ENCODE measurements around the gene CTBP2.

DNA sequence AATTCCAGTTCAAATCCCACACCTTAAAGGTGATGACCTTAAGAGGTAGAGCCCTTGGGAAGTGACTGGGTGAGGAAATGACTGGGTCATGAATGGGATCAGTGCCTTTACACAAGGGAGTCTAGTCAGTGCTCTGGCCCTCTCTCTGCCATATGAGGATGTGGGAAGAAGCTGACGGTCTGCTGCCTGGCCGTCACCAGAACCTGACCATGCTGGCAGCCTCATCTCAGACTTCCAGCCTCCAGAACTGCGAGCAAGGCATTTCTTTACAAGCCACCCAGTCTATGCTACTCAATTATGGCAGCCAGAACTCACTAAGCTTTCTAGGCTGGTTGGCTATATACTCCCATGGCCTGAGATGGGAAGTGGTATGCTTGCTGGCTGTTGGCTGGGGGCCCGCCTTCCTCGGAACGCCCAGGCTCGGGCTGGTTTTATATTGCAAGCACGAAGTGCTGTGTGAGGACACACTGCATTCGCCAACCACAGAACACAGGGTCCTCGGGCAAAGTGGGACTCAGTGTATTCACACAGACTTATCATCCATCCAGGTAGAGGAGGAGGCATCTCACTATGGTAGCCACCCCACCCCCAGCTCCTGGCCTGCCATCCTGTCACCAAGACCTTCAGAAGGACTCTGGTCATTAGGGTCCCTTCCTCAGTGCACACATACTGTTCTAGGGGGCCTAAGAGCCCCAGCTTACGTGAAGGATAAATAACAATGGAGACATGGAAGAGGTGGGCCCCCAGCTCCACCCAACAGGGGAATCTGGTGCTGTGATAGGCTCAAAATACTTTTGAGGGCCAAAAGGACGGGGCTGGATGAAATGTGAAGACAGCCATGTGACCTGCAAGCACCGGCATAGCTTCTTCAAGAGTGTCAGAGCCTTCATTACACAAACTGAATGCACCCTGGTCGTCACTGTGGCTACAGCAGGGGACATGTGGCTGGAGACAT, 169.4 kb downstream of the CTBP2 start:
- TF ChIP-seq, protein P1, sequence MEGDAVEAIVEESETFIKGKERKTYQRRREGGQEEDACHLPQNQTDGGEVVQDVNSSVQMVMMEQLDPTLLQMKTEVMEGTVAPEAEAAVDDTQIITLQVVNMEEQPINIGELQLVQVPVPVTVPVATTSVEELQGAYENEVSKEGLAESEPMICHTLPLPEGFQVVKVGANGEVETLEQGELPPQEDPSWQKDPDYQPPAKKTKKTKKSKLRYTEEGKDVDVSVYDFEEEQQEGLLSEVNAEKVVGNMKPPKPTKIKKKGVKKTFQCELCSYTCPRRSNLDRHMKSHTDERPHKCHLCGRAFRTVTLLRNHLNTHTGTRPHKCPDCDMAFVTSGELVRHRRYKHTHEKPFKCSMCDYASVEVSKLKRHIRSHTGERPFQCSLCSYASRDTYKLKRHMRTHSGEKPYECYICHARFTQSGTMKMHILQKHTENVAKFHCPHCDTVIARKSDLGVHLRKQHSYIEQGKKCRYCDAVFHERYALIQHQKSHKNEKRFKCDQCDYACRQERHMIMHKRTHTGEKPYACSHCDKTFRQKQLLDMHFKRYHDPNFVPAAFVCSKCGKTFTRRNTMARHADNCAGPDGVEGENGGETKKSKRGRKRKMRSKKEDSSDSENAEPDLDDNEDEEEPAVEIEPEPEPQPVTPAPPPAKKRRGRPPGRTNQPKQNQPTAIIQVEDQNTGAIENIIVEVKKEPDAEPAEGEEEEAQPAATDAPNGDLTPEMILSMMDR (IDR thresholded peaks at IDR 0.05; ENCODE audit: low read depth, low read length, missing input control) = no peak
- TF ChIP-seq, protein P2, sequence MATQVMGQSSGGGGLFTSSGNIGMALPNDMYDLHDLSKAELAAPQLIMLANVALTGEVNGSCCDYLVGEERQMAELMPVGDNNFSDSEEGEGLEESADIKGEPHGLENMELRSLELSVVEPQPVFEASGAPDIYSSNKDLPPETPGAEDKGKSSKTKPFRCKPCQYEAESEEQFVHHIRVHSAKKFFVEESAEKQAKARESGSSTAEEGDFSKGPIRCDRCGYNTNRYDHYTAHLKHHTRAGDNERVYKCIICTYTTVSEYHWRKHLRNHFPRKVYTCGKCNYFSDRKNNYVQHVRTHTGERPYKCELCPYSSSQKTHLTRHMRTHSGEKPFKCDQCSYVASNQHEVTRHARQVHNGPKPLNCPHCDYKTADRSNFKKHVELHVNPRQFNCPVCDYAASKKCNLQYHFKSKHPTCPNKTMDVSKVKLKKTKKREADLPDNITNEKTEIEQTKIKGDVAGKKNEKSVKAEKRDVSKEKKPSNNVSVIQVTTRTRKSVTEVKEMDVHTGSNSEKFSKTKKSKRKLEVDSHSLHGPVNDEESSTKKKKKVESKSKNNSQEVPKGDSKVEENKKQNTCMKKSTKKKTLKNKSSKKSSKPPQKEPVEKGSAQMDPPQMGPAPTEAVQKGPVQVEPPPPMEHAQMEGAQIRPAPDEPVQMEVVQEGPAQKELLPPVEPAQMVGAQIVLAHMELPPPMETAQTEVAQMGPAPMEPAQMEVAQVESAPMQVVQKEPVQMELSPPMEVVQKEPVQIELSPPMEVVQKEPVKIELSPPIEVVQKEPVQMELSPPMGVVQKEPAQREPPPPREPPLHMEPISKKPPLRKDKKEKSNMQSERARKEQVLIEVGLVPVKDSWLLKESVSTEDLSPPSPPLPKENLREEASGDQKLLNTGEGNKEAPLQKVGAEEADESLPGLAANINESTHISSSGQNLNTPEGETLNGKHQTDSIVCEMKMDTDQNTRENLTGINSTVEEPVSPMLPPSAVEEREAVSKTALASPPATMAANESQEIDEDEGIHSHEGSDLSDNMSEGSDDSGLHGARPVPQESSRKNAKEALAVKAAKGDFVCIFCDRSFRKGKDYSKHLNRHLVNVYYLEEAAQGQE (IDR thresholded peaks at IDR 0.05) = no peak
- TF ChIP-seq TAF1 (conservative IDR thresholded peaks at IDR 0.05) = no peak
- TF ChIP-seq, protein P3, sequence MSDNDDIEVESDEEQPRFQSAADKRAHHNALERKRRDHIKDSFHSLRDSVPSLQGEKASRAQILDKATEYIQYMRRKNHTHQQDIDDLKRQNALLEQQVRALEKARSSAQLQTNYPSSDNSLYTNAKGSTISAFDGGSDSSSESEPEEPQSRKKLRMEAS (IDR thresholded peaks at IDR 0.05) = no peak
- TF ChIP-seq, protein P4, sequence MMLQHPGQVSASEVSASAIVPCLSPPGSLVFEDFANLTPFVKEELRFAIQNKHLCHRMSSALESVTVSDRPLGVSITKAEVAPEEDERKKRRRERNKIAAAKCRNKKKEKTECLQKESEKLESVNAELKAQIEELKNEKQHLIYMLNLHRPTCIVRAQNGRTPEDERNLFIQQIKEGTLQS (IDR thresholded peaks at IDR 0.05) = no peak
- TF ChIP-seq JUND (IDR thresholded peaks at IDR 0.05) = no peak
- TF ChIP-seq GABPA (IDR thresholded peaks at IDR 0.05 in 1 of 2, conservative IDR thresholded peaks at IDR 0.05 in 1 of 2) = no peak
- TF ChIP-seq SP1 (IDR thresholded peaks at IDR 0.05) = no peak
- no peak for TF ChIP-seq YY1 (IDR thresholded peaks at IDR 0.05)
- TF ChIP-seq HNF4A (conservative IDR thresholded peaks at IDR 0.05) = no peak
- TF ChIP-seq, protein P5, sequence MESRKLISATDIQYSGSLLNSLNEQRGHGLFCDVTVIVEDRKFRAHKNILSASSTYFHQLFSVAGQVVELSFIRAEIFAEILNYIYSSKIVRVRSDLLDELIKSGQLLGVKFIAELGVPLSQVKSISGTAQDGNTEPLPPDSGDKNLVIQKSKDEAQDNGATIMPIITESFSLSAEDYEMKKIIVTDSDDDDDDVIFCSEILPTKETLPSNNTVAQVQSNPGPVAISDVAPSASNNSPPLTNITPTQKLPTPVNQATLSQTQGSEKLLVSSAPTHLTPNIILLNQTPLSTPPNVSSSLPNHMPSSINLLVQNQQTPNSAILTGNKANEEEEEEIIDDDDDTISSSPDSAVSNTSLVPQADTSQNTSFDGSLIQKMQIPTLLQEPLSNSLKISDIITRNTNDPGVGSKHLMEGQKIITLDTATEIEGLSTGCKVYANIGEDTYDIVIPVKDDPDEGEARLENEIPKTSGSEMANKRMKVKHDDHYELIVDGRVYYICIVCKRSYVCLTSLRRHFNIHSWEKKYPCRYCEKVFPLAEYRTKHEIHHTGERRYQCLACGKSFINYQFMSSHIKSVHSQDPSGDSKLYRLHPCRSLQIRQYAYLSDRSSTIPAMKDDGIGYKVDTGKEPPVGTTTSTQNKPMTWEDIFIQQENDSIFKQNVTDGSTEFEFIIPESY (IDR thresholded peaks at IDR 0.05) = no peak
- TF ChIP-seq FOXA1 (IDR thresholded peaks at IDR 0.05) = no peak
